IMR-90 (cell line): ENCODE data around the gene FASTKD1. TPM values are rescaled to one million over a fixed set of nuclear protein-coding genes. Genes with fewer than 3 reads are reported as not detected.

Source experiments
- ATAC-seq: fragments of 200-7000 bp; cut with Tn5 transposase; 2 replicates; pipeline ENCODE4 v1.9.1; 2020; ENCODE audit warnings: low read depth, mild to moderate bottlenecking, moderate library complexity
- BruUV-seq: library from RNA; stranded (reverse); fragments of 400-500 nt; replicated peaks from 2 replicates; lab custom pipeline; 2021; lab: Mats Ljungman, UMichigan
- CTCF ChIA-PET: fragments of 300-600 bp; formaldehyde crosslinking; extraction: SDS; loops from one replicate; lab custom pipeline; 2021; ENCODE audit warnings: antibody characterized with exemption; lab: Yijun Ruan, JAX
- POLR2A ChIA-PET: fragments of 300-600 bp; sonication (Branson Sonifier 250); formaldehyde crosslinking; loops from one replicate; lab custom pipeline; 2022; ENCODE audit warnings: antibody characterized with exemption; ENCODE audit not compliant: unreplicated experiment; lab: Charles Lee
- DNase-seq: peaks from one replicate; pipeline ENCODE4 v3.0.0; 2013
- H2AFZ ChIP-seq: replicated peaks from 2 replicates; pipeline ENCODE3; 2013; ENCODE audit warnings: low read length, mild to moderate bottlenecking; ENCODE audit not compliant: poor library complexity
- H2AK5ac ChIP-seq: 2 replicates; pipeline ENCODE4 v1.6.1; 2013; ENCODE audit warnings: low read depth, low read length, inconsistent platforms
- H2AK9ac ChIP-seq: replicated peaks from 2 replicates; pipeline ENCODE3; 2013; ENCODE audit warnings: mild to moderate bottlenecking, low read depth, low read length, moderate library complexity; ENCODE audit not compliant: poor library complexity
- H2BK120ac ChIP-seq: 2 replicates; pipeline ENCODE4 v1.6.1; 2013; ENCODE audit warnings: low read depth, low read length, inconsistent platforms
- H2BK15ac ChIP-seq: 3 replicates; pipeline ENCODE4 v1.6.1; 2013; ENCODE audit warnings: low read depth, low read length, inconsistent platforms
- H2BK20ac ChIP-seq: 2 replicates; pipeline ENCODE4 v1.6.1; 2013; ENCODE audit warnings: low read depth, mild to moderate bottlenecking, inconsistent platforms, low read length, moderate library complexity
- H2BK5ac ChIP-seq: 2 replicates; pipeline ENCODE4 v1.6.1; 2013; ENCODE audit warnings: mild to moderate bottlenecking, low read depth, low read length, inconsistent platforms; ENCODE audit not compliant: poor library complexity, severe bottlenecking
- H3K14ac ChIP-seq: replicated peaks from 2 replicates; pipeline ENCODE4 v1.6.1; 2013; ENCODE audit warnings: low read depth, low read length, inconsistent platforms
- H3K18ac ChIP-seq: 2 replicates; pipeline ENCODE4 v1.6.1; 2013; ENCODE audit warnings: low read depth, low read length, control low read depth
- H3K23ac ChIP-seq: 2 replicates; pipeline ENCODE4 v1.6.1; 2013; ENCODE audit warnings: low read depth, low read length, inconsistent platforms
- H3K27ac ChIP-seq: 2 replicates; pipeline ENCODE4 v1.5.1; 2013; ENCODE audit warnings: mild to moderate bottlenecking, control low read depth, low read length; ENCODE audit not compliant: insufficient read depth
- H3K27me3 ChIP-seq: 2 replicates; pipeline ENCODE4 v1.6.1; 2013; ENCODE audit warnings: low read length; ENCODE audit not compliant: control insufficient read depth, insufficient read depth
- H3K36me3 ChIP-seq: 2 replicates; pipeline ENCODE4 v1.6.1; 2013; ENCODE audit warnings: low read length, mixed read lengths; ENCODE audit not compliant: control insufficient read depth, insufficient read depth
- H3K4ac ChIP-seq: 2 replicates; pipeline ENCODE4 v1.6.1; 2013; ENCODE audit warnings: low read depth, low read length, inconsistent platforms
- H3K4me1 ChIP-seq: 2 replicates; pipeline ENCODE4 v1.6.1; 2013; ENCODE audit warnings: low read length, mixed read lengths; ENCODE audit not compliant: control insufficient read depth, insufficient read depth
- H3K4me2 ChIP-seq: 2 replicates; pipeline ENCODE4 v1.6.1; 2013; ENCODE audit warnings: low read depth, mild to moderate bottlenecking, control low read depth, low read length, moderate library complexity
- H3K4me3 ChIP-seq: 2 replicates; pipeline ENCODE4 v1.5.1; 2013; ENCODE audit warnings: low read depth, mild to moderate bottlenecking, control low read depth, low read length, moderate library complexity; ENCODE audit not compliant: insufficient read depth
- H3K56ac ChIP-seq: 2 replicates; pipeline ENCODE4 v1.6.1; 2013; ENCODE audit warnings: low read length, inconsistent platforms; ENCODE audit not compliant: insufficient read depth; ENCODE audit errors: extremely low read depth
- H3K79me1 ChIP-seq, 2 experiments: 2 replicates each; pipeline ENCODE4 v1.6.1; 2013; ENCODE audit warnings: low read length in 2 of 2, inconsistent platforms in 1 of 2, low read depth in 1 of 2
- H3K9ac ChIP-seq: 2 replicates; pipeline ENCODE4 v1.6.1; 2013; ENCODE audit warnings: low read depth, low read length, control low read depth
- H3K9me1 ChIP-seq: 2 replicates; pipeline ENCODE4 v1.6.1; 2013; ENCODE audit warnings: low read length, inconsistent platforms; ENCODE audit not compliant: insufficient read depth
- H3K9me3 ChIP-seq: 2 replicates; pipeline ENCODE4 v1.6.1; 2013; ENCODE audit warnings: low read length; ENCODE audit not compliant: control insufficient read depth, insufficient read depth
- H4K20me1 ChIP-seq: 2 replicates; pipeline ENCODE4 v1.6.1; 2013; ENCODE audit warnings: low read length, inconsistent platforms; ENCODE audit not compliant: insufficient read depth
- H4K5ac ChIP-seq: 2 replicates; pipeline ENCODE4 v1.6.1; 2013; ENCODE audit warnings: mild to moderate bottlenecking, low read depth, low read length, control low read depth
- H4K8ac ChIP-seq, 2 experiments: 2 replicates each; pipeline ENCODE4 v1.6.1; 2013; ENCODE audit warnings: low read depth in 2 of 2, low read length in 2 of 2, control low read depth in 1 of 2, inconsistent platforms in 1 of 2
- H4K91ac ChIP-seq: 2 replicates; pipeline ENCODE4 v1.6.1; 2013; ENCODE audit warnings: low read depth, low read length, inconsistent platforms; ENCODE audit not compliant: insufficient read depth
- MXI1 ChIP-seq: IDR thresholded peaks from 2 replicates; pipeline ENCODE4 v1.6.1; 2012; ENCODE audit warnings: low read depth, mild to moderate bottlenecking, low read length, moderate library complexity, borderline replicate concordance
- WGBS, 2 experiments: methylation state at CpG; one replicate each; pipeline versions ENCODE4 v1.1.5 to v1.1.7; 2013; ENCODE audit warnings: missing lambda C conversion rate in 2 of 2; ENCODE audit not compliant: insufficient read length in 1 of 2; ENCODE audit errors: extremely low coverage in 2 of 2; 5-methylcytosine and 5-hydroxymethylcytosine counted together
- dilution Hi-C: fragments of 300-500 bp; cut with HindIII; formaldehyde crosslinking; loops from one replicate; pipeline ENCODE4 v1.14.3; 2018; ENCODE audit warnings: low sequenced_read_pairs; ENCODE audit not compliant: unreplicated experiment
- in situ Hi-C: fragments of 300-500 bp; cut with MboI; formaldehyde crosslinking; loops from 3 replicates; pipeline ENCODE4 v1.14.3; 2019; ENCODE audit warnings: low sequenced_read_pairs, inconsistent platforms, mixed read lengths
- intact Hi-C: fragments of 100-400 bp; cut with micrococcal nuclease; formaldehyde crosslinking; loops from 2 replicates; pipeline ENCODE4 v1.10.0; 2022
- polyA plus RNA-seq, 3 experiments: library from polyadenylated mRNA; depleted of rRNA; stranded (reverse); fragments of >200 nt; gene quantifications; 2 replicates each; pipeline ENCODE4 v1.2.3, GENCODE V29; 2012; ENCODE audit warnings: low replicate concordance in 1 of 3
- total RNA-seq: library from RNA; depleted of rRNA; stranded (reverse); fragments of >200 nt; gene quantifications from 2 replicates; pipeline ENCODE4 v1.2.3, GENCODE V29; 2012

Gene FASTKD1
- total and polyA plus RNA-seq, 2 of the 4 experiments (the other 2 are of a cell fraction), result 11.4 to 11.5 TPM

- Histone ChIP-seq H3K36me3 (peaks cover 3% of the 10 kb centered on the region; the same call in 1 of the 2 replicates), H3K14ac (no peak overlapping the region), H4K20me1 (no peaks in the 10 kb centered on the region), H3K56ac (no peak overlapping the region), H3K4me3 (no peak overlapping the region), H3K27me3 (no peaks in the 10 kb centered on the region), H3K79me1 (no peaks in the 10 kb centered on the region), H2BK20ac (no peak overlapping the region), H2BK120ac (no peak overlapping the region), H2BK15ac (no peak overlapping the region), H3K27ac (no peak overlapping the region), H3K4me2 (no peak overlapping the region), H3K23ac (no peak overlapping the region), H3K18ac (no peak overlapping the region), H4K91ac (no peak overlapping the region), H2AK9ac (no peak overlapping the region), H2AFZ (no peak overlapping the region), H3K9ac (no peak overlapping the region), H2AK5ac (no peak overlapping the region), H2BK5ac (no peak overlapping the region), H3K9me3 (no peaks in the 10 kb centered on the region), H4K5ac (no peak overlapping the region), H4K8ac (no peak overlapping the region), H3K9me1 (no peaks in the 10 kb centered on the region), H3K4ac (no peak overlapping the region), H3K4me1 (no peaks in the 10 kb centered on the region)
- TF ChIP-seq MXI1, result no peak
- in situ Hi-C loops (no loop called here), intact Hi-C loops (no loop called here), dilution Hi-C loops (no loop called here)
- DNase-seq, result no peak
- CTCF ChIA-PET, result interaction anchor here (1.4 kb wide), 1 partner anchor 14 kb away, joined by 9 read pairs; the partner anchor contains the start of gene BBS5
- BruUV-seq, result no TSS peak
- WGBS, 2 experiments, result 100% methylated on average over 1 of the region's 2 CpGs; no CpG with 5 or more reads in 1 of the 2 experiments
- no peak for ATAC-seq
- POLR2A ChIA-PET, result no interaction called here
Measured at GRCh38 chr2:169493360-169493759, 80.3 kb downstream of the FASTKD1 start.
